GM23338 (cell line): ENCODE data around the gene R3HDM2. TPM values are rescaled to one million over a fixed set of nuclear protein-coding genes. Genes with fewer than 3 reads are reported as not detected.
A peak's percentile ranks its signal among the peaks of the same experiment; 100 is the strongest.

Experiments
- ATAC-seq: fragments of 200-7000 bp; cut with Tn5 transposase; 3 replicates; pipeline ENCODE4 v1.9.1; 2020
- DNase-seq: peaks from one replicate; pipeline ENCODE4 v3.0.0-alpha.2; 2015; ENCODE audit warnings: low spot score
- H2AFZ ChIP-seq: fragments of 200-600 bp; sonication (generic); 2 replicates; pipeline ENCODE4 v1.8.0; 2016; ENCODE audit warnings: antibody characterized with exemption, mild to moderate bottlenecking, moderate library complexity
- H3F3A ChIP-seq: fragments of 200-600 bp; sonication (generic); replicated peaks from 2 replicates; pipeline ENCODE4 v1.8.0; 2017; ENCODE audit warnings: antibody characterized with exemption, mixed run types, low read depth
- H3K27ac ChIP-seq: fragments of 200-600 bp; sonication (generic); 2 replicates; pipeline ENCODE4 v1.6.1; 2016; ENCODE audit warnings: low read depth
- H3K27me3 ChIP-seq: fragments of 200-600 bp; sonication (generic); 2 replicates; pipeline ENCODE4 v1.8.0; 2016; ENCODE audit warnings: mild to moderate bottlenecking, mixed run types, moderate library complexity; ENCODE audit not compliant: insufficient read depth
- H3K36me3 ChIP-seq: fragments of 200-600 bp; sonication (generic); 2 replicates; pipeline ENCODE4 v1.8.0; 2016; ENCODE audit warnings: mild to moderate bottlenecking; ENCODE audit not compliant: insufficient read depth
- H3K4me1 ChIP-seq: fragments of 200-600 bp; sonication (generic); 2 replicates; pipeline ENCODE4 v1.8.0; 2016; ENCODE audit warnings: mild to moderate bottlenecking, moderate library complexity; ENCODE audit not compliant: insufficient read depth
- H3K4me2 ChIP-seq: fragments of 200-600 bp; sonication (generic); 2 replicates; pipeline ENCODE4 v1.7.1; 2017; ENCODE audit warnings: mixed run types
- H3K4me3 ChIP-seq: fragments of 200-600 bp; sonication (generic); 2 replicates; pipeline ENCODE4 v1.6.1; 2016; ENCODE audit warnings: mixed run types
- H3K79me2 ChIP-seq: fragments of 200-600 bp; sonication (generic); replicated peaks from 2 replicates; pipeline ENCODE4 v1.8.0; 2017; ENCODE audit warnings: mild to moderate bottlenecking; ENCODE audit not compliant: insufficient read depth
- H3K9me2 ChIP-seq: fragments of 200-600 bp; sonication (generic); 2 replicates; pipeline ENCODE4 v1.8.0; 2017; ENCODE audit not compliant: insufficient read depth
- H4K20me1 ChIP-seq: fragments of 200-600 bp; sonication (generic); replicated peaks from 2 replicates; pipeline ENCODE4 v1.8.0; 2017; ENCODE audit warnings: mild to moderate bottlenecking; ENCODE audit not compliant: insufficient read depth
- H3K27ac Mint-ChIP-seq: 2 replicates; pipeline ENCODE4 v1.8.0; 2020; ENCODE audit warnings: inconsistent platforms, mild to moderate bottlenecking, moderate library complexity, mixed read lengths
- H3K27me3 Mint-ChIP-seq: 3 replicates; pipeline ENCODE4 v1.8.0; 2022; ENCODE audit warnings: low read depth, mild to moderate bottlenecking, moderate library complexity, mixed read lengths, inconsistent platforms; ENCODE audit not compliant: insufficient read depth, poor library complexity
- H3K36me3 Mint-ChIP-seq: 3 replicates; pipeline ENCODE4 v1.8.0; 2021; ENCODE audit warnings: low read depth, mild to moderate bottlenecking, inconsistent platforms, moderate library complexity, mixed read lengths
- H3K4me1 Mint-ChIP-seq: 3 replicates; pipeline ENCODE4 v1.8.0; 2020; ENCODE audit warnings: mild to moderate bottlenecking, inconsistent platforms, mixed read lengths
- H3K4me3 Mint-ChIP-seq: 3 replicates; pipeline ENCODE4 v1.8.0; 2021; ENCODE audit warnings: moderate library complexity, mild to moderate bottlenecking, inconsistent platforms, mixed read lengths
- H3K9me3 Mint-ChIP-seq: 3 replicates; pipeline ENCODE4 v1.8.0; 2020; ENCODE audit warnings: moderate library complexity, mild to moderate bottlenecking, inconsistent platforms, mixed read lengths
- CREB1 ChIP-seq: fragments of 250-450 bp; sonication (Bioruptor Pico); IDR thresholded peaks from 2 replicates; pipeline ENCODE4 v1.5.0; 2020; ENCODE audit warnings: low read depth, mild to moderate bottlenecking, moderate library complexity
- EZH2 ChIP-seq: fragments of 200-600 bp; sonication (generic); IDR thresholded peaks from one replicate; pipeline ENCODE4 v1.8.0; 2017; ENCODE audit warnings: antibody characterized with exemption, mild to moderate bottlenecking, low read depth; ENCODE audit not compliant: unreplicated experiment
- EZH2phosphoT487 ChIP-seq: fragments of 200-600 bp; sonication (generic); IDR thresholded peaks from one replicate; pipeline ENCODE4 v1.8.1; 2018; ENCODE audit warnings: antibody characterized with exemption; ENCODE audit not compliant: unreplicated experiment
- ZNF462 ChIP-seq: fragments of 250-450 bp; sonication (Bioruptor Pico); IDR thresholded peaks from 2 replicates; pipeline ENCODE4 v1.5.0; 2020; ENCODE audit warnings: mild to moderate bottlenecking, moderate library complexity
- polyA plus RNA-seq: library from polyadenylated mRNA; unstranded; fragments of >200 nt; fragmentation: Nextera tagmentation; extraction: Ambion mirVana; gene quantifications from 2 replicates; pipeline ENCODE4 v1.2.1, GENCODE V29; 2016
- total RNA-seq: library from RNA; depleted of rRNA; stranded (reverse); fragments of >200 nt; shearing (Covaris generic); gene quantifications from 2 replicates; pipeline ENCODE4 v1.2.3, GENCODE V29; 2014

R3HDM2 gene
- total and polyA plus RNA-seq, 2 experiments from 2014 or later: 9.6 to 19.6 TPM

DNA sequence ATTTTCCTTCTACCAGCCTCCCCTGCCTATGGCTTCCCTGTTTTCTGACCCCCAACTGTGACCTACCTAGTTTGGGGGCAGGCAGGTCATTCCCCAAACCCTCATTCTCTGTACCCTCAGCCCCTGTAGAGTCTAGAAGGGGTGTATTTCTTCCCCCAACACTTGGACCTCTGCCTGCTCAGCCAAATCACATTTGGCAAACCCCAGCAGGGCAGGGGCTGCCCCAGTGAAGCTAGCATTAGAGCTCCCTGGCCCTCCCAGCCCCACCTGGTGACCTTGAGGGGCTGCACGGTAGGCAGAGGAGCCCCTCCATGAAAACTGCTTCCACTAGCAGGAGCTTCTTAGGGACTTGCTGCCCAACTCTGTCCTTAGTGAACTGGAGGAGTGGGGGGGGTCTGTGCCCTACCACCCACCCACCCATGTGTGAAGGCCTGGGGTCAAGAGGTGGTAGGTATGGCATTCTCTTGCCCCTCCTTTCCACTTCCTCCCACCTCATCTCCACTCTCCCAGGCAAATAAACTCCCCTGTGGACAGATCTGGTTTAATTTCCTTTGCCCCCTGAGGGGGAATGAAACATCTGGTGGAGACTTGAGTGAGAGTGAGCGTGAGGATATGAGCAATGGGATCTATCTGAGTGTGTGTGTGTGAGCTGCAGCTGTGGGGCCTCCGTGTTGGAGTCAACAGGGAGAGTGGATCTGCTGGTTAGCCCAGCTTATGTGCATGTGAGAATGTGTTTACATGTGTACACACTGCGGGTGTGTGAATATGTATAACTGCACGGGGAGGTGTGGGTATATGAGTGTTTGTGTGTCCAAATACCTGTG lies 212.6 kb downstream of the R3HDM2 start:
- H3K4me3 ChIP-seq: no peak overlapping the region
- H3F3A ChIP-seq: 0 out of 2 replicates have a peak, but pooled peaks cover 24% of the 10 kb centered on the region
- H3K27me3 ChIP-seq: peaks cover 97% of the 10 kb centered on the region
- no peak overlapping the region for H3K27ac ChIP-seq
- H3K4me2 ChIP-seq: no peak overlapping the region
- Mint-ChIP-seq H3K27ac (no peak overlapping the region), H3K36me3 (peaks cover 9% of the 10 kb centered on the region), H3K27me3 (peaks cover 92% of the 10 kb centered on the region), H3K4me1 (peaks cover 71% of the 10 kb centered on the region), H3K4me3 (peak overlapping the region; percentile 73; the same call in 2 of the 3 replicates), H3K9me3 (peaks cover 3% of the 10 kb centered on the region)
- ATAC-seq (no peak), DNase-seq (no peak)
- peaks cover 56% of the 10 kb centered on the region for H3K4me1 ChIP-seq
- TF ChIP-seq CREB1 (CRISPR knock-in tag): no peak
- peak; percentile 78 for TF ChIP-seq EZH2
- H4K20me1 ChIP-seq: peaks cover 10% of the 10 kb centered on the region; the same call in 1 of the 2 replicates
- no peaks in the 10 kb centered on the region for H3K36me3 ChIP-seq
- no peaks in the 10 kb centered on the region for H3K9me2 ChIP-seq
- no peak overlapping the region for H2AFZ ChIP-seq
- no peaks in the 10 kb centered on the region for H3K79me2 ChIP-seq

DNA sequence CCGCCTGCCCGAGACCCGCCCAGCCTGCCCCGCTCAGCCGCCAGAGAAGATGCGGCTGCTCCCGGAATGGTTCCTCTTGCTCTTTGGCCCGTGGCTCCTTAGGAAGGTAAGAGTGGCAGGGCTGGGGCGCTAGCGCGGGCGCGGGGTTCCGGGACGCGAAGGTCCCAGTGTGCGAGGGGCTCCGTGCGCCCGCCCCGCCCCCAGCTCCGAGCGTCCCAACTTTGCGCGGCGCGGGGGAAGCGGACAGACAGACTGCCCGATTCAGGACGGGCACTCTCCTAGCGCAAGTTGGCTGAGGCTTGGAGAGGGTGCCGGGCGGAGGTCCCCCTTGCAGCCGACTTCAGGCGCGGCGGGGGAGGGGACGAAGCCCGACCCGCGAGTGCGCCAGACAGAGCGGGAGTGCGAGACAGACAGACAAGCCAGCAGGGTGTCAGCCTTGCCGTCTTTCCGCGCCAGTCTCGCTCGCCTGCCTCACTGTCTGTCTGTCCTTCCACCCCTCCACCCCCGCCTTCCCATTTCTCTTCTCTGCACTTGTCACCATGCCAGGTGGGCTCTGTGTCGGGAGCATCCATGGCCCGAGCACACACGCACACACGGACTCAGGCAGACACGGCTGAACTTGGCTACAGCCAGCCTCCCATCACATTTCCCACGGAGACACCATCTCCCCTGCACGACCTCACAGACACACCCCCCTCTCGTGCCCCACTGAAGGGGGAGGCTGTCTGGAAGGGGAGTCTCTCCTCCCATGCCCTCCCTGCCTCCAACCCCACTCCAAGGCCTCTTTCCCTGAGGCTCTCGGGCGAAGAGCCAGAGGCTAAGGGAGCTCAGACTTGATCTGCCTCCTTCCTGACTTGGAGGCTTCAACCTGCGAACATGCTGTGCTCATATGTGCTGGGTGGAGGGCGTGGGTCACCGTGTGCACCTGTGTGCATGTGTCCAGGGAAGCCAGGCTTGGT lies 213.6 kb downstream of the R3HDM2 start:
- Histone ChIP-seq H3K4me3 (peak overlapping the region; percentile 62), H3K36me3 (no peaks in the 10 kb centered on the region), H4K20me1 (peaks cover 10% of the 10 kb centered on the region; the same call in 1 of the 2 replicates), H2AFZ (no peak overlapping the region), H3K9me2 (no peaks in the 10 kb centered on the region), H3K4me1 (peaks cover 53% of the 10 kb centered on the region), H3K79me2 (no peaks in the 10 kb centered on the region), H3K4me2 (peak overlapping the region; percentile 84), H3F3A (0 out of 2 replicates have a peak, but pooled peaks cover 27% of the 10 kb centered on the region), H3K27me3 (peaks cover 87% of the 10 kb centered on the region), H3K27ac (no peak overlapping the region)
- Mint-ChIP-seq H3K27me3 (peaks cover 82% of the 10 kb centered on the region), H3K9me3 (peaks cover 3% of the 10 kb centered on the region), H3K4me3 (peak overlapping the region; percentile 73), H3K36me3 (peaks cover 9% of the 10 kb centered on the region), H3K4me1 (peaks cover 64% of the 10 kb centered on the region), H3K27ac (no peak overlapping the region)
- ATAC-seq (no peak; the same call in 2 of the 3 replicates), DNase-seq (peak; percentile 53)
- TF ChIP-seq EZH2 (peak; percentile 63), ZNF462 (no peak), EZH2phosphoT487 (peak; percentile 89)
